CD4-positive, alpha-beta T cell (primary cell): ENCODE results near the gene FAM120B. TPM values are rescaled to one million over a fixed set of nuclear protein-coding genes. Genes with fewer than 3 reads are reported as not detected.

Experiments
- ATAC-seq: fragments of 200-7000 bp; cut with Tn5 transposase; one replicate; pipeline ENCODE4 v1.10.0; 2022; ENCODE audit warnings: mild to moderate bottlenecking; ENCODE audit not compliant: poor library complexity
- CTCF ChIA-PET: fragments of 350-600 bp; sonication (Branson Sonifier 250); formaldehyde crosslinking; loops from one replicate; lab custom pipeline; 2021; ENCODE audit warnings: antibody characterized with exemption, inconsistent platforms; lab: Charles Lee
- POLR2A ChIA-PET: fragments of 350-600 bp; sonication (Branson Sonifier 250); formaldehyde crosslinking; loops from one replicate; lab custom pipeline; 2021; ENCODE audit warnings: antibody characterized with exemption, inconsistent platforms; lab: Charles Lee
- DNase-seq, 14 experiments: peaks; one replicate each; pipeline ENCODE4 v3.0.0-alpha.2; 2013 to 2020; ENCODE audit warnings: mixed read lengths in 2 of 14
- H3K27ac ChIP-seq, 2 donors: one replicate each; pipeline versions ENCODE4 v1.5.1 to v1.7.0; 2013; ENCODE audit warnings: low read length in 2 of 2, low read depth in 1 of 2, mild to moderate bottlenecking in 1 of 2
- H3K27me3 ChIP-seq, 2 experiments: 1 replicate in 1 of 2; 2 replicates in 1 of 2; pipeline versions ENCODE4 v1.6.1 to v1.7.0; 2013; ENCODE audit warnings: low read length in 2 of 2, control low read depth in 1 of 2, mild to moderate bottlenecking in 1 of 2, moderate library complexity in 1 of 2; ENCODE audit not compliant: insufficient read depth in 2 of 2, control insufficient read depth in 1 of 2
- H3K36me3 ChIP-seq: one replicate; pipeline ENCODE4 v1.6.1; 2013; ENCODE audit warnings: low read length, control low read depth; ENCODE audit not compliant: insufficient read depth
- H3K4me1 ChIP-seq: one replicate; pipeline ENCODE4 v1.6.1; 2013; ENCODE audit warnings: low read length, control low read depth; ENCODE audit not compliant: insufficient read depth
- H3K4me3 ChIP-seq: one replicate; pipeline ENCODE4 v1.5.1; 2013; ENCODE audit warnings: mild to moderate bottlenecking, low read length, moderate library complexity
- H3K9me3 ChIP-seq, 2 experiments: 1 replicate in 1 of 2; 2 replicates in 1 of 2; pipeline versions ENCODE4 v1.6.1 to v1.7.0; 2013; ENCODE audit warnings: low read length in 2 of 2, mild to moderate bottlenecking in 2 of 2, control low read depth in 1 of 2, moderate library complexity in 1 of 2; ENCODE audit not compliant: control insufficient read depth in 1 of 2, insufficient read depth in 1 of 2
- H3K27ac Mint-ChIP-seq: one replicate; pipeline ENCODE4 v1.8.0; 2020; ENCODE audit warnings: mixed read lengths
- H3K27me3 Mint-ChIP-seq: one replicate; pipeline ENCODE4 v1.8.0; 2021; ENCODE audit warnings: mixed read lengths
- H3K36me3 Mint-ChIP-seq: one replicate; pipeline ENCODE4 v1.8.0; 2021; ENCODE audit warnings: low read depth, mixed read lengths
- H3K4me1 Mint-ChIP-seq: one replicate; pipeline ENCODE4 v1.8.0; 2021; ENCODE audit warnings: low read depth, mixed read lengths
- H3K4me3 Mint-ChIP-seq: one replicate; pipeline ENCODE4 v1.8.0; 2020; ENCODE audit warnings: mild to moderate bottlenecking, mixed read lengths
- H3K9me3 Mint-ChIP-seq: one replicate; pipeline ENCODE4 v1.8.0; 2020; ENCODE audit warnings: mixed read lengths
- CTCF ChIP-seq: fragments of 200-600 bp; IDR thresholded peaks from one replicate; pipeline ENCODE4 v1.8.0; 2022; ENCODE audit warnings: antibody characterized with exemption, mild to moderate bottlenecking
- intact Hi-C, 2 experiments: fragments of 100-400 bp; cut with DNase I in 1 of 2; cut with micrococcal nuclease in 1 of 2; formaldehyde crosslinking; loops; one replicate each; pipeline versions ENCODE4 v1.15.1 to v1.9.0; 2023 to 2025; cut with DNase I, micrococcal nuclease
- total RNA-seq, 174 experiments: library from RNA in 2 of 174; stranded (reverse) in 2 of 174; gene quantifications; one replicate each; pipeline ENCODE4 v1.2.3 and lab custom pipeline; 2021 to 2026

The FAM120B gene
- total RNA-seq, 2 experiments from 2014 or later = 24.1 to 26.7 TPM

- Histone ChIP-seq H3K27me3 (no peaks in the 10 kb centered on the region), H3K9me3 (peaks cover 0 to 13% of the 10 kb centered on the region in 2 experiments), H3K27ac (no peak overlapping the region), H3K4me3 (no peak overlapping the region), H3K36me3 (no peaks in the 10 kb centered on the region), H3K4me1 (no peaks in the 10 kb centered on the region)
- Mint-ChIP-seq H3K9me3 (no peaks in the 10 kb centered on the region), H3K4me3 (no peak overlapping the region), H3K36me3 (no peaks in the 10 kb centered on the region), H3K4me1 (no peaks in the 10 kb centered on the region), H3K27ac (no peak overlapping the region), H3K27me3 (no peaks in the 10 kb centered on the region)
- ChIA-PET POLR2A (no interaction called here), CTCF (interaction anchor here (0.9 kb wide), 1 partner anchor 17 kb away, joined by 4 read pairs; no protein-coding TSS in a partner anchor)
- TF ChIP-seq CTCF = no peak
- intact Hi-C loops = no loop called here
- DNase-seq = peak in 1 of 14 experiments; percentile 20
- ATAC-seq = no peak
Measured at GRCh38 chr6:170449835-170450753, 143.5 kb downstream of the FAM120B start.

- no peak for DNase-seq
- Mint-ChIP-seq H3K36me3 (no peaks in the 10 kb centered on the region), H3K9me3 (no peaks in the 10 kb centered on the region), H3K27me3 (no peaks in the 10 kb centered on the region), H3K27ac (no peak overlapping the region), H3K4me1 (no peaks in the 10 kb centered on the region), H3K4me3 (no peak overlapping the region)
- H3K36me3 ChIP-seq = no peaks in the 10 kb centered on the region
- no peak for ATAC-seq
- no peak for TF ChIP-seq CTCF
- CTCF ChIA-PET = interaction anchor here (0.9 kb wide), 1 partner anchor 18 kb away, joined by 4 read pairs; no protein-coding TSS in a partner anchor
- H3K4me3 ChIP-seq = no peak overlapping the region
- intact Hi-C loops = no loop called here
- peaks cover 0 to 13% of the 10 kb centered on the region in 2 experiments for H3K9me3 ChIP-seq
- H3K27me3 ChIP-seq = no peaks in the 10 kb centered on the region
- POLR2A ChIA-PET = no interaction called here
- H3K4me1 ChIP-seq = no peaks in the 10 kb centered on the region
- no peak overlapping the region for H3K27ac ChIP-seq
Measured at GRCh38 chr6:170450916-170451761, 144.6 kb downstream of the FAM120B start.

DNA sequence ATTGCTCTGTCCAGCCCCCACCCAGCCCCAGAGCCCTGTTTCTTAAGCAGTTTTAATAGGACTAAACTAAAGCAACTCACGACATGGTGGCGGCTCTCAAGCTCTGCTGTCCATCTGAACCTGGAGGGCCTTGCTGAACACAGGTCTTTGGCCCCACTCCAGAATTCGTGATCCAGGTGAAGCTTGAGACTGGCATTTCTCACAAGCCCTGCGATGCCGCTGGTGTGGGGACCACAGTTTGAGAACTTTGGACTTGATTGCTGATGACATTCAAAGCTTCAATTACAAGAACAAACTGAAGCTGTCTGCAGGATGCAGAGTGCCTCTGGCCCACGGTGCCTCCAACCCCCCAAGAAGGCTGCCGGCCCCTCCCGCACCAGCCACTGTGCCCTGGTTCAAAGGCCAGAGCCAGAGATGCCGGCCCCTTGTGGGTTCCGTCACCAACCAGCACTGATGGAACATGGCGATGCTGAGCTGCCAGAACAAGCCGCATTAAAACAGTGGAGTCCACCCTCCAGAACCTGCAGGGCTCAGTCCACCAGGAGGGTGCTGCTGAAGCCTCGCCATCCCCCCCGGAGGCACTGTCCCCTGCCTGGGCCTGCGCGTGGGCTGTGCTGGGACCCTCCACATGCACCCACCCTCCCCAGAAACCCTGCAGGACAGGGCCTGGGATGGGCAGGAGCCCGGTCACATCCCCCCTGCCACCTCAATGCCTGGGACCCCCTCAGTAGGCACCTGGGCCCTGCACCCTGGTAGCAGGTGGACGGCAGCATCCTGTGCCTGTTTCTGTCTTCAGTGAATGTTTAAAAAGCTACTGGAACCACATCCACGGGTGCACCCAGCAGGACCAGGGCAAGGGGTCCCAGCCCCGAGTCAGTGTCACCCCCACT is 145.4 kb downstream of the FAM120B start:
- ATAC-seq = no peak
- Histone ChIP-seq H3K4me3 (no peak overlapping the region), H3K27ac (no peak overlapping the region), H3K4me1 (no peaks in the 10 kb centered on the region), H3K9me3 (peaks cover 0 to 13% of the 10 kb centered on the region in 2 experiments), H3K27me3 (no peaks in the 10 kb centered on the region), H3K36me3 (no peaks in the 10 kb centered on the region)
- Mint-ChIP-seq H3K27me3 (no peaks in the 10 kb centered on the region), H3K9me3 (no peaks in the 10 kb centered on the region), H3K27ac (no peak overlapping the region), H3K36me3 (no peaks in the 10 kb centered on the region), H3K4me3 (no peak overlapping the region), H3K4me1 (no peaks in the 10 kb centered on the region)
- intact Hi-C loops = no loop called here
- POLR2A ChIA-PET = no interaction called here
- DNase-seq = no peak
- CTCF ChIA-PET = no interaction called here
- TF ChIP-seq CTCF = no peak
